Measurements from ENCODE around the gene AGER.
"Not testable (repeated sequence)": the region's sequence is repeated elsewhere in the genome, so short reads cannot be mapped to it uniquely, and the experiment has no call there.

AGER gene

DNA sequence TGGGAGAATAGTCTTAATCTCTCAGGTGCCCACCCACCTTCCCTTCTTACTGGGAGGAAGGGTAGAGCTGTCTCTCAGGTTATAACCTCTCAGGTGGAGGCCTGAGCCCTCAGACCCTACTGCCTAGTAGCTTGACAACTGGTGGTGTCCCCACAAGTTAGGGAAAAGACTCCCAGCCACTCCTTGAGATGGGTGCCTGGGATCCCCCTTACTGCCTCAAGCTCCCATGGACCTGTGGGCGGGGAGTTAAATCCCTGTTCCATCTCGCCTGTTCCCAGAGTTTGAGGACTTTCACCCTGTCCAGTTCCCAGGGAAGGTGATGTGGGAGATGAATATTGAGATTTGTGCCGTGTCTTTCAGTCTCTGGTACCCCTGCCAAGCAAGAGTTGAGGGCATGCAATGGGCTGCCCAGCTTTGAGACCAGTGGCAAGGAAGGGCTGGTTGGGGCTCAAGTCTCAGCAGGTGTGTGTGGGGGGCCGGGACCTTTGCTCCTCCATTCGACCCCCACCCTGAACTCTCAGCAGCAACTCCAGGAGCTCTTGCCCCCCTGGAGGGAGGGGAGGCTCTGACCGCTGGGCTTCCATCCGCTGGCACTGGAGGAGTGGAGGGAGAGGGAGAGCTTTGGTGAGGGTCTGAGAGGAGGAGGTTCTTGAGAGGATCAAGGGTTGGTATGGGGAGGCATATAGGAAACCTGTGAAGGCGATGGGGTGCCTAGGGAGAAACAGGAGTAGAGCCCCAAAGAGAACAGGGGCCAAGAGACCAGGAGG is 7.0 kb upstream of the AGER start:
- peak overlapping the region; percentile 53; the same call in 1 of the 2 replicates for H3K4me3 ChIP-seq (ENCODE audit: low read depth, low read length)

DNA sequence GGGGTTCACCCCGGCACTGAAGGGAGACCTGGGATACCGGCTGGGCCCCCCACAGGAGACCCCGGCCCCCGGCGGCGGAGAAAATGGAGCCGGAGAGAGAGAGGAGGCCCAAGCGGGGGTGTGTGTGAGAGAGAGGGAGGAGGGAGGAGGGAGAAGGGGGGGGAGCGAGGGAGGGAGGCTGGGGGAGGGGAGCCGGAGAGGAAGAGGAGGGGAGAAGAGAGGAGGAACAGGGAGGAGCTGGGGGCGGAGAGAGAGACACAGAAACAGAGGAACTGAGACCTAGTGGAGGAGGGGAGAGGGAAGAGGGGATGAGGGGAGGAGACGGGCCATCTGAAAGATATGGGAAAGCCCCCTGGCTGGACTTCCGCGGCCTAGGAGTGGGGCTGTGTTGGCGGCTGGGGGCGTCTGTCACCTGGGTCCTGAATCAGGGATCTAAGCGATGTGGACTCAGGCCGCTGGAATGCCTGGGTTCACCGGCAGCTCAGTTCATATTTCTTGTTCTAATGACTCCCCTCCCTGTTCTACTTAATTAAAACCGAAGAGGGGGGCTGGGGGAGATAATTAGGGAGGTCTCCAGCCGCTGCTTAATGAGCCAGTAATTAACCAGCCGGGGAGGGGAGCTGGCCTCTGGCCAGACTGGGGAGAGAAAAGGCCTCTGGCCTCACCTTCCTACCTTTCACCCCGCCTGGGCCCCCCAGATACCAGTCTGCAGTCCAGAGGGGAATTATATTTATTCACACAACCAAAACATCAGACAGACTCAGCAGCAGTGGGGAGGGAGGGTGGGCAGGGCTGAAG is 6.2 kb upstream of the AGER start, which contains the start of gene PBX2:
Gene PBX2 (minus strand): TSS at position 149 of the 798 bp plus-strand sequence. CDS start 287 bp downstream, outside the sequence.
- Histone ChIP-seq H3K36me3 (ENCODE audit: control insufficient read depth, insufficient read depth, low read length) (peaks cover 23% of the 10 kb centered on the region), H3K4me1 (ENCODE audit: control insufficient read depth, insufficient read depth, low read length) (peaks cover 45% of the 10 kb centered on the region), H3K27ac (ENCODE audit: low read depth, low read length) (peak within 1 kb of the TSS; percentile 72), H3K9ac (ENCODE audit: low read length) (peak within 1 kb of the TSS; percentile 72), H3K4me3 (ENCODE audit: low read depth, low read length) (peak within 1 kb of the TSS; percentile 53), H3K27me3 (ENCODE audit: control insufficient read depth, insufficient read depth, low read length) (no peaks in the 10 kb centered on the region), H3K9me3 (ENCODE audit: control insufficient read depth, insufficient read depth, low read depth, low read length) (no peaks in the 10 kb centered on the region)

More for the DNA sequence above, 7.0 kb upstream of the AGER start:
- H3K4me1 ChIP-seq (ENCODE audit: control insufficient read depth, insufficient read depth, low read length), result peaks cover 45% of the 10 kb centered on the region
- no peaks in the 10 kb centered on the region for H3K9me3 ChIP-seq (ENCODE audit: control insufficient read depth, insufficient read depth, low read depth, low read length)
- H3K9ac ChIP-seq (ENCODE audit: low read length), result peak overlapping the region; percentile 43
- H3K27me3 ChIP-seq (ENCODE audit: control insufficient read depth, insufficient read depth, low read length), result no peaks in the 10 kb centered on the region
- H3K36me3 ChIP-seq (ENCODE audit: control insufficient read depth, insufficient read depth, low read length), result peaks cover 21% of the 10 kb centered on the region
- H3K27ac ChIP-seq (ENCODE audit: low read depth, low read length), result peak overlapping the region; percentile 72; the same call in 1 of the 2 replicates

DNA sequence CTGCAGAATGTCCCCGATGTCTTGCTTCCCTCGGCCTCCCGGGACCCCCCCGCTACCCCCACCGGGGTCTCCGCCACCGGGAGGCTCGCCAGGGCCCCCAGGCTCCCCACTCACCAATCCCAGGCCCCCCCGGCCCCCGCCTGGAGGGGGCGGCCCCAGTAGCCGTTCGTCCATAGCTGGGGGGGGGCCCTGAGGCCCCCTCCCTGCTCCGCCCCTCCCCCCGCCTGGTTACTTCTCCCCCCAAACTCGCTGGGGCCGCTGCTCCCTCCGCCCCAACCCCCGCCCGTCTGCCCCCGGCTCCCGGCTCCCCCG is 5.6 kb upstream of the AGER start:
- H3K4me1 ChIP-seq (ENCODE audit: control insufficient read depth, insufficient read depth, low read length), result peaks cover 40% of the 10 kb centered on the region
- no peaks in the 10 kb centered on the region for H3K27me3 ChIP-seq (ENCODE audit: control insufficient read depth, insufficient read depth, low read length)
- H3K27ac ChIP-seq (ENCODE audit: low read depth, low read length), result peak overlapping the region; percentile 68
- peak overlapping the region; percentile 53 for H3K4me3 ChIP-seq (ENCODE audit: low read depth, low read length)
- no peaks in the 10 kb centered on the region for H3K9me3 ChIP-seq (ENCODE audit: control insufficient read depth, insufficient read depth, low read depth, low read length)
- H3K36me3 ChIP-seq (ENCODE audit: control insufficient read depth, insufficient read depth, low read length), result peaks cover 23% of the 10 kb centered on the region
- peak overlapping the region; percentile 72 for H3K9ac ChIP-seq (ENCODE audit: low read length)

DNA sequence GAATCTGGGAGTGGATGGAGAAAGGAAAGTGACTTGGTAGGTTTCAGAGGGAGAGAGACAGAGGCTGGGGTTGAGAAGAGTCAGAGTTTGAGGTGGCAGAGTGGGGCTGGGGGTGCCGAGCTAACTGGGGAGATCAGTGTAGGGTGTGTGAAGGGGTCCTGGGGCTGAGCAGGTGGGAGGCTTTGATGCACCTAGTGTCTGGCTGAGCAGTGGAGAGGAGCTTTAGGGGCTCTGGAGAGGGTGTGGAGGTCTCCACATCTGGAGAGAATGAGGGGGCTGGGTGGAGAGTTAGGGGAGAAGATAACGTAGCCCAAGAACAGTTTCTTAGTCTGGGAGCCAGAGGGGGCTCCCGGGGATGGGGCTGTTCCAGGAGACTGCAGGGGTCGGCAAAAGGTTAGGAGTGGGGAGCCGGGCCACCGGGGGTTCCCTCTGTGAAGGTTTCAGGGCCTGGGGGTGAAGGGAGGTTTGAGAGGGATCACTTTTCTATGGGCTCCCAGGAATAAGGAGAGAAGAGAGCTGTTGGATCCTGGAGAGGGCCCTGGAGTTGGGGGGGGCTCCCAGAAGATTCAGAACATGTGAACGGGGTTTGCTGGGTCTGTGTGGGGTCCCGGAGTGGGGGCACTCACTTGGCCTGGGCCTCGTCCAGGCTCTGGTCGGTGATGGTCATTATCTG is 5.2 kb upstream of the AGER start:
- peak overlapping the region; percentile 72 for H3K9ac ChIP-seq (ENCODE audit: low read length)
- H3K27ac ChIP-seq (ENCODE audit: low read depth, low read length), result peak overlapping the region; percentile 68
- H3K4me3 ChIP-seq (ENCODE audit: low read depth, low read length), result peak overlapping the region; percentile 53
- H3K36me3 ChIP-seq (ENCODE audit: control insufficient read depth, insufficient read depth, low read length), result peaks cover 25% of the 10 kb centered on the region
- no peaks in the 10 kb centered on the region for H3K9me3 ChIP-seq (ENCODE audit: control insufficient read depth, insufficient read depth, low read depth, low read length)
- peaks cover 37% of the 10 kb centered on the region for H3K4me1 ChIP-seq (ENCODE audit: control insufficient read depth, insufficient read depth, low read length)
- H3K27me3 ChIP-seq (ENCODE audit: control insufficient read depth, insufficient read depth, low read length), result no peaks in the 10 kb centered on the region

DNA sequence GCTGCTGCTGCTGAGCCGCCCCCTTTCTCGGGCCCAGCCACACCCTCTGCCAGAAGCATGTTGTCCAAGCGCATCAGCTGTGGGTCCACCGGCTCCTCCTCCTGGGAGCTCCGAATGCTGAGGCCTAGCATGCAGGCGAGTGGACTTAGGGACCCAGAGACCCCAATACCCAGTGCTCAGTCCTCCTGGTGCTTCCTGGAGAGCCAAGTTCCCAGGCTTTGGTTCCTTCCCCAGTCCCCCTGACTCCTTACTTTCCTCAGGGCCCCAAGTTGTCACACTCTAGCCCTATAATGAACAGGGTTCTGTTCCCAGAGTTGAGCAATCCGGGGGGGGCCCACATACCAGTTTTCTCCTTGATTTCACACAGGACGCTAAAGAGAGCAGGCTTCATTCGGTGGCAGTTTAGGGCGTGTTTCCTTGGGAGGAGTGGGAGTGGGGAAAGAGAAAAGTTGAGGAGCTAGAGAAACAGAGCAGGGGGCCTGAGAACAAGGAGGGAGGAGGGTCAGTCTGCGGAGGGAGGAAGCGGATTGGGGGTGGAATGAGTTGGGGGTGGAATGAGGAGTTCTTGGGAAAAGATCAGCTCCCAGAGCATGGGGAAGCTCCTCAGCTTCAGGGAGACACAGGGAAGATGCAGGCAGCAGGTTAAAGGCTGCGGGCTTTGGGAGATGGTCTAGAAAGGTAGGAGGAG is 4.5 kb upstream of the AGER start:
- Histone ChIP-seq H3K4me1 (ENCODE audit: control insufficient read depth, insufficient read depth, low read length) (peaks cover 37% of the 10 kb centered on the region), H3K9me3 (ENCODE audit: control insufficient read depth, insufficient read depth, low read depth, low read length) (no peaks in the 10 kb centered on the region), H3K36me3 (ENCODE audit: control insufficient read depth, insufficient read depth, low read length) (peaks cover 31% of the 10 kb centered on the region), H3K9ac (ENCODE audit: low read length) (peak overlapping the region; percentile 72), H3K27me3 (ENCODE audit: control insufficient read depth, insufficient read depth, low read length) (no peaks in the 10 kb centered on the region), H3K27ac (ENCODE audit: low read depth, low read length) (no peak overlapping the region), H3K4me3 (ENCODE audit: low read depth, low read length) (peak overlapping the region; percentile 53)

DNA sequence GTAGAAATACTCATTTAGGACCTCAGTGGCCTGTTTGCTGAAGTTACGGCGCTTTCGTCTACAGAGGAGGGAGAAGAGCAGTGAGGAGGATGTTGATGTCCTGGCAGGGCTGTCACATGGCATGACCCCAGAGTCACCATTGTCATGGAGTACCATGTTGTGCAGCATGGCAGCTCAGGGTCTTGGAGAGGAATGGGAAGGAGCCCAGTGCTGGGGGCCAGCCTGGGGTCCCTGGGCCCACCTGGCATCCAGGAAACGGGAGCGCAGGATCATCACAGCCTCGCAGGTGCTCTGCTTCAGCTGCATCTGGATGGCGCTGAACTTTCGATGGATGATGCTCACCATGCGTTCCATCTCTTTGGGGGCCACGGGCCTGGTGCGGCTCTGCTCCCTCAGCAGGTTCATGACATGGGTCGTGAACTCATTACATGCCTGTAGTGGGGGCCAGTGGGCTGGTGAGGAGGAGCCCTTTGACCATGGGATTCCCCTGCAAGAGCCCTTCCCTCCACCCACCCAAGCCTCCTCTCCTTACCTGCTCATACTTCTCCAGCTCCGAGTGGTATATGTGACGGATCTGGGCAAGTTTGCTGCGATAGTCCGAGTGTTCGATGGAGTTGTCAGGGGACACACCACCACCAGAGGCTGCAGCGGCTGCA is 3.8 kb upstream of the AGER start:
- peaks cover 34% of the 10 kb centered on the region for H3K4me1 ChIP-seq (ENCODE audit: control insufficient read depth, insufficient read depth, low read length)
- H3K27ac ChIP-seq (ENCODE audit: low read depth, low read length); H3K27me3 ChIP-seq (ENCODE audit: control insufficient read depth, insufficient read depth, low read length); H3K9ac ChIP-seq (ENCODE audit: low read length); H3K4me3 ChIP-seq (ENCODE audit: low read depth, low read length); H3K9me3 ChIP-seq (ENCODE audit: control insufficient read depth, insufficient read depth, low read depth, low read length): not testable (repeated sequence)
- peaks cover 38% of the 10 kb centered on the region for H3K36me3 ChIP-seq (ENCODE audit: control insufficient read depth, insufficient read depth, low read length)

DNA sequence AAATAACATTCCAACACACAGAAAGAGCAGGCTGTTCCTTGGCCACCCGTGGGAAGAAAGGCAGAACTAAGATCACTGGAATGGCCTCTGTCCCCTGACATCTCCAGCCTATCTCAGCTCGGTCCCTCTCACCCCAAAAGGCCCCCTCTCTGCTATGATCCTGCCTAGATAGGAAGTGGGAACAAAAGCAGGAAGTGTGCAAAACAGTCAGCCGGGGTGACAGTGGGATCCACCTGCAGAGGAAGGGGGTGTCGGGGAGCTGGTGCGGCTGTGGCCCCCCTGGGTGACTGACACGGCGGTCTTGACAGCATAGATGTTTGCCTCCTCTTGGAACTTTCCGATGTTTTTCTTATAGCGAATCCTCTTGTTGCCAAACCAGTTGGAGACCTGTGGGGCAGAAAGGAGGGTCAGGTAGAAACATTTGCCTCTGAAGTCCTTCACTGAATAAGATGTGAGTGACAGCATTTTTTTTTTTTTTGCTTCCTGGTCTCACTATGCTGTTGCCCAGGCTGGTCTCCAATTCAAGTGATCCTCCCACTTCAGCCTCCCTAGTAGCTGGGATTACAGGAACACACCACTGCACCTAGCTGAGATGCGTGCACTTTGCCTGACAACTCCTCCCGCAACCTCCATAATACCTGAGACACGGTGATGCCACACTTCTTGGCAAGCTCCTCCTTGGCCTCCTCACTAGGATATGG is 3.1 kb upstream of the AGER start:
- H3K4me3 ChIP-seq (ENCODE audit: low read depth, low read length), result no peak overlapping the region
- no peaks in the 10 kb centered on the region for H3K27me3 ChIP-seq (ENCODE audit: control insufficient read depth, insufficient read depth, low read length)
- H3K9me3 ChIP-seq (ENCODE audit: control insufficient read depth, insufficient read depth, low read depth, low read length), result no peaks in the 10 kb centered on the region
- peaks cover 45% of the 10 kb centered on the region for H3K36me3 ChIP-seq (ENCODE audit: control insufficient read depth, insufficient read depth, low read length)
- H3K27ac ChIP-seq (ENCODE audit: low read depth, low read length), result no peak overlapping the region
- H3K4me1 ChIP-seq (ENCODE audit: control insufficient read depth, insufficient read depth, low read length), result peaks cover 29% of the 10 kb centered on the region
- no peak overlapping the region for H3K9ac ChIP-seq (ENCODE audit: low read length)

DNA sequence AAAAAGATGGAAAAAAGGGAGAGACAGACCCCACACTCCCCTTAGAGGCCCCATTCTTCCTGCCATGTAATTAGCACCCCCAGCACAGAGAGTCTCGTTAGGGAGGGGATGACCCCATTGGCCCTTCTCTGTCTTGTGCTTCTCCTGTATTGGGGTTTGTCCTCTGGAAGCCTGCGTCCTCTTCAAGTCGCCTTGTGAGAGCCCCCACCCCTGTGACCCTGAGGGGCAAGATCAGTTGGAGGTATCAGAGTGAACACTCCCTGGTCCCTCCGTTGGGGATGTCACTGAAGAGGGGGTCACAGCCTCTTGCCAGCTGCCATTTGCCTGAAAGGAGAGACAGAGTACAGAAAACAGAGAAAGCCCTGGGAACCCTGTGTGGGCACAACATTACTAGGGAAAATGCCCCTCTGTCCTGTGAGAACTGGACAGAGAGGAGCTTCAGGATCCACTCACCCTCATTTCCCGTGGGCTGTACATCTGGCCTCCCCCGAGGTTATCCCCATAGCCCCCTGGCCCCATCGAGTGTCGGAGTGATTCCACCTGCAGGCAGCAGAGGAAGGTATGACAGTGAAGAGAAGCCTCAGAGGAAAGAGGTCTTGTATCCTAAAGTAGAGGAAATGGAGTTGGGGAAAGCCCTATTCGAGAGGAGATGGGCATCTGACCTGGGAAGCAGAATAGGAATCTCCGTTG is 2.2 kb upstream of the AGER start:
- H3K4me3 ChIP-seq (ENCODE audit: low read depth, low read length); H3K27me3 ChIP-seq (ENCODE audit: control insufficient read depth, insufficient read depth, low read length); H3K9me3 ChIP-seq (ENCODE audit: control insufficient read depth, insufficient read depth, low read depth, low read length); H3K9ac ChIP-seq (ENCODE audit: low read length); H3K27ac ChIP-seq (ENCODE audit: low read depth, low read length): not testable (repeated sequence)
- Histone ChIP-seq H3K4me1 (ENCODE audit: control insufficient read depth, insufficient read depth, low read length) (peaks cover 20% of the 10 kb centered on the region), H3K36me3 (ENCODE audit: control insufficient read depth, insufficient read depth, low read length) (peaks cover 48% of the 10 kb centered on the region)

DNA sequence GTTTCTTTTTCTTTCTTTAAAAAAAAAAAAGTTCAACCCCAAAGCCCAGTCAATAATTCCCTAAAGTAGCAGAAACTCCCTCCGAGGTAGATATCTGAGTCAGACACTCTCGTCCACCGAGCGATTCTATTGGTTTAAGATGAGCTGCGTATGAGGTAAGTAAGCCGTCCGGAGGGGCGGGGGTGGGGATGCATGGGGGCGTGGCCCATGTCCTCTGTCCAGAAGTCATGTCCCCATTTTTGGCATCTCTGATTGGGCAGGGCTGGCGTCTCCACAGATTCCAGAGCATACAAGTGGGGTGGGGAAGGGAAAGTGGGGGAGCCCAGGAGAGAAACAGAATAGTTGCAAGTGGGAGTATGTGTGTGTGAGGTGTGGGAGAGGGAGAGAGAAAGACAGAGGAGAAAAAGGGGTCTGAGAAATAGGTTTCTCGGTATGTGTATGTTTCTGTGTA is 1.7 kb upstream of the AGER start:
- not testable (repeated sequence) for H3K27ac ChIP-seq (ENCODE audit: low read depth, low read length); H3K9ac ChIP-seq (ENCODE audit: low read length); H3K9me3 ChIP-seq (ENCODE audit: control insufficient read depth, insufficient read depth, low read depth, low read length); H3K27me3 ChIP-seq (ENCODE audit: control insufficient read depth, insufficient read depth, low read length); H3K4me3 ChIP-seq (ENCODE audit: low read depth, low read length)
- Histone ChIP-seq H3K36me3 (ENCODE audit: control insufficient read depth, insufficient read depth, low read length) (peaks cover 54% of the 10 kb centered on the region), H3K4me1 (ENCODE audit: control insufficient read depth, insufficient read depth, low read length) (peaks cover 15% of the 10 kb centered on the region)

Measured in HUES6 (cell line).